Kasumi-1 (cell line): ENCODE results near the gene TET2.
"Not testable (repeated sequence)": the region's sequence is repeated elsewhere in the genome, so short reads cannot be mapped to it uniquely, and the experiment has no call there.

ENCODE experiments used
- DNase-seq, 2 experiments: peaks; one replicate each; lab custom pipeline; 2025; lab: John Stamatoyannopoulos, UW

TET2 gene

DNA sequence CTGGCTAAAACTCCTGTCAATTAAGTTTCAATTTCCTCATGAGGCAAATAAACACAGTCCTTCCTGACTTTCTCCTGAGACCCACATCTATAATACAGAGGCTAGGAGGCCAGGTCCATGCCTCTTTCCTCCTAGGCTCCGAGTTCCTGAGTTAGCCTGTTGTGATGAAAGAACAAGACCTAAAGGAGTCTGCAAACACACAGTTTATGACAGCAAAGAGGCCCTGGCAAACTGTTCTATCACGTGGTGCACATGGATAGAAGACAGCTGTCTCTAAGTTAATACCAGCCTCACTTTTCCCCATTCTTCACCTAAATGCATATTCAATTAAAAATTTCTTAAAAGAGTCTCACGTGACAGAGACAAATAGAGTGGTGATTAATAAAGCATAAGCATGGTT is 145.2 kb downstream of the TET2 start:
- no peak for DNase-seq

DNA sequence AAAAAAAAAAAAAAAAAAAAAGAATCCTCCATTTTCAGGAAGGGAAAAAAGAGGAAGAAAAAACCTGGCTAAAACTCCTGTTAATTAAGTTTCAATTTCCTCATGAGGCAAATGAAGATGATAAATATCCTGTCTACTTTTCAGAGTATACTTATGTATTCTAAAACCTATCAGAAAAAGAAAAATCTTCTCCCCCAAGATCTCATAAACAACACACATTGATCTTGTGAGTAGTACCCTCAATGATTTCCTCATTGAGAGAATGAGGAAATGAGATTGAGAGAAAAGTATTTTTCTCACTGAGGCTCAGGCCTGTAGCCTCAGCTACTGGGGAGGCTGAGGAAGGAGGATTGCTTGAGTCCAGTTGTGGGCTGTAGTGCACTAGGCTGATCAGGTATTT is 146.7 kb downstream of the TET2 start:
- DNase-seq, result peak; percentile 9 to 12

DNA sequence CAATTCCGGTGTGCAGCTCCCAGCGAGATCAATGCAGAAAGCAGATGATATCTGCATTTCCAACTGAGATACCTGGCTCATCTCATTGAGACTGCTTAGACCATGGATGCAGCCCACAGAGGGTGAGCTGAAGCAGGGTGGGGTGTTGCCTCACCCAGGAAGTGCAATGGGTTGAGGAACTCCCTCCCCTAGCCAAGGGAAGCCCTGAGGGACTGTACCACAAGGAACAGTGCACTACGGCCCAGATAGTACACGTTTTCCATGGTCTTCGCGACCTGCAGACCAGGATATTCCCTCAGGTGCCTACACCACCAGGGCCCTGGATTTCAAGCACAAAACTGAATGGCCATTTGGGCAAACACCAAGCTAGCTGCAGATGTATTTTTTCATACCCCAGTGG is 150.0 kb downstream of the TET2 start:
- no peak for DNase-seq

DNA sequence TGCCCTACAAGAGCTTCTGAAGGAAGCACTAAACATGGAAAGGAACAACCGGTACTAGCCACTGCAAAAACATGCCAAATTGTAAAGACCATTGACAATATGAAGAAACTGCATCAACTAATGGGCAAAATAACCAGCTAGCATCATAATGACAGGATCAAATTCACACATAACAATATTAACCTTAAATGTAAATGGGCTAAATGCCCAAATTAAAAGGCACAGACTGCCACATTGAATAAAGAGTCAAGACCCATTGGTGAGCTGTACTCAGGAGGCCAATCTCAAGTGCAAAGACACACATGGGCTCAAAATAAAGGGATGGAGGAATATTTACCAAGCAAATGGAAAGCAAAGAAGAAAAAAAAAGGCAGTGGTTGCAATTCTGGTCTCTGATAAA is 152.4 kb downstream of the TET2 start:
- DNase-seq, result not testable (repeated sequence)

DNA sequence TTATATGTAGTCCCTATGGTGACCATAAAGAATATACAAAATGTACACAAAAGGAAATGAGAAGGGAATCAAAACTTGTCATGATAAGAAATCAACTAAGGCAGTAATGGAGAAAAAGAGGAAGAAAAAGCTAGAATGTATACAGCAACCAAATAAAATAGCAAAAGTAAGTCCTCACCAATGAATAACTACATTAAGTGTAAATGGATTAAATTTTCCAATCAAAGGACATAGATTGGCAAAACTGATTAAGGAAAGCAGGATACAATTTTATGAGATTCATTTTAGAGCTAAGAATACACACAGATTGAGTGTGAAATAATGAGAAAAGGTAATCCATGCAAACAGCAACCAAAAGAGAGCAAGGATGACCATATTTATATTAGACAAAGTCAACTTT is 157.4 kb downstream of the TET2 start:
- no peak for DNase-seq

DNA sequence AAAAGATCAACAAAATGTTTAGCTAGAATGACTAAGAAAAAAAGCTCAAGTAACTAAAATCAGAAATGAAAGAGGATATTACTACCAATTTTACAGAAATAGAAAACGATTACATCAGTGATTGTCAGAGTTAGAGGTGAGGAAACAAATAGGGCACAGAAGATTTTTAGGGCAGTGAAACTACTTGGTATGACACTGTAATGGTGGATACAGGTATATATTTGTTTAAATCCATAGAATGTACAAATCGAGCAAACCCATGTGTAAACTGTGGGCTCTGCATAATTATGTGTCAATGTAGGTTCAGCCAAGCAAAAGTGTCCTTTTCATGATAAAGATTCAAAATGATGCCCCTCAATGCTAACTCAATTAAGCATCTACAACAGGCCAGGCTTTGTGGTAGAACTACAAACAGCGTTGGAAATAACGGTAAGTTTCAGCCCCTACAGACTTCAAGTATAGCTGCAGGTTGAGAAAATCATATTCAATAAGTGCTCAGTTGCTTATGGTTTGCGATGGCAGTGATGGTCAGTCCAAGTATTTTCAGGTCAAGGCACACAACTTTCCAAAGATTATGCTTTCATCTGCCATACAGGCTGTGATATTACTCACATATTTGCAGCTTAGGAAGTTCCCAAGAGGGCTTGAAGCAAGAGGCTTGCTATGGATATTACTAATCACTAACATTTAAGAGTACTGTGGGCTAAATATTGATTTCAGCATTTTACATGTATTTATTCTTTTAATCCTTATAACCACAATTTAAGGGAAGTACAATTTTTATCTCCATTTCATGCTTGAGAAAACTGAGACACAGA is 158.6 kb downstream of the TET2 start:
- DNase-seq, result no peak

DNA sequence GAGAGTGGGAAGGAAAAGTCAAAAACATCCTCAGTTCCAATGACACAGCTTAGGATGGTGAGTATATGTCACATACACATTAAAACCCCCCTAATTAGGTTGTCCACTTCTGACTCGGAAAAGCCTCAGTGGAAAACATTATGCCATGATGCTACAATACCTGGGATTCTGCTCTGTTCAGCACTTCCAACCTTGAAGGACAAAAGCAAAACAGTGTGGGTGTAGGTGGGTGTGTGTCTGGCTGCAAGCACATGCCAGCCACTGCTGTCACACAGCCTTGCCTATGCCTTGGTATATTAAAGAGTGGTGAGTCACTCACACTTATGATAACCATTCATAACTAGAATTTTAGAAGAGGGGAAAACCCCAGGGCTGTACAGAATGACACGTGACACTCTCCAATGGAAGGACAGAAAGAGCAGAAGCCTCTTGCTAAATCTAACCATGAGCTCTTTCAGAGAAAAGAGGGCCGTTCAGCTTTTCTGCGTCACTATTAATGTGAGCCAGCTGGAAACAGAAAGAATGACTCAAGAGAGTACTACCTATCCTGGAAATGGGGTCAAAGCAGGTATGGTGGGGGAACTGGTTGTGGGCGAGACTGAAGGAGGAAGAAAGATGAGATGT is 159.6 kb downstream of the TET2 start:
- no peak for DNase-seq

DNA sequence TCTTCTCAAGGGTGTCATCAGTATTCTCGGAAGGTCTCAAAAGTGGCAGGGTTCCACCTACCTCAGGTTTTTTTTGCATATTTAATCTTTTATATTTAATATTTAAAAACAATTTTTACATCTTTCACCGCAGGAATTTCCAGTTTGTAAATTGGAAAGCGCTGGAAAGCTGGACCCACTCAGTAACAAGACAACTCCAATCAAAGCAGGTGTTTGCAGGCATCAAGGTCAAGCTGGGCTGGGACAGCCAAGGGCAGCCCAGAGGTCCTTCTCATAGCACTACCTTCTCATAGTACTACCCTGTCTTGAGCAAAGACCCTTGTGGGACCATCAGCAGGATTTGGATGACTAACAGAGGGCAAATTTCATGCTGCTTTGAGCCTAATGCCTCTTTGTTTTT is 160.1 kb downstream of the TET2 start:
- no peak for DNase-seq

DNA sequence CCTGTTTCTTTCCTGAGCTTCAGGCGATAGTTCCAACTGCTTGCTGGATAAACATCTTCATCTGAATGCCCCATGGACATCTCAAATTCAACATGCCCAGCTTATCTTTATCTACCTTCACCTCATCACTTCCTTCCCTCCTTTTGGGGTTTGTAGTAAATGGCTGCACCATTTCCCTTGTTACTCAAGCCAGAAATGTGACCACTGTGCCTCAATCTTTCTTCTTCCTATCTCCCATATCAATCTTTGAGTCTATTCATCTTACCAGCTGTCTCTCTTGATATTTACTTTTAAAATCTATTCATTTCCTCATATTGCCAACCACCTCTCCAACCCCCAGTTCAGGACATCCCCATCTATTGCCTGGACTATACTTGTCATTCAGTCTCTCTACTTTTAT is 171.8 kb downstream of the TET2 start:
- no peak for DNase-seq

DNA sequence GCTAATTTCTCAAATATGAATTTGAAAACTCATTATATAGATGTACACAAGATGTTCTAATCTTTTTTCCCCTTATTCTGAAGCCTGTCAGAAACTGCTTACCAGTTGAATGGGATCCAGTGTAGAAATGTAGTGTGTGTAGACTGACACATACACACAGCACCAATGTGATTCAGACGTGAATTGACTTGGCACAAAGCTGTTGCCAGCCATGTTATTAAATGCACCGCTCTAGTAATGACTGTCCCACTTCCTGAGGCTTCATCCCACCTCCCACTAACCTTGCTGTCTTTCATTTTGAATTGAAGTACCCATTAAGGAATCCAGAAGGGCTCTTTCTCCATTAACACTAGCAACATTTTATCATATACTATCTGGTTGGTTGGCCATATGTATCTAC is 180.5 kb downstream of the TET2 start:
- DNase-seq, result no peak

DNA sequence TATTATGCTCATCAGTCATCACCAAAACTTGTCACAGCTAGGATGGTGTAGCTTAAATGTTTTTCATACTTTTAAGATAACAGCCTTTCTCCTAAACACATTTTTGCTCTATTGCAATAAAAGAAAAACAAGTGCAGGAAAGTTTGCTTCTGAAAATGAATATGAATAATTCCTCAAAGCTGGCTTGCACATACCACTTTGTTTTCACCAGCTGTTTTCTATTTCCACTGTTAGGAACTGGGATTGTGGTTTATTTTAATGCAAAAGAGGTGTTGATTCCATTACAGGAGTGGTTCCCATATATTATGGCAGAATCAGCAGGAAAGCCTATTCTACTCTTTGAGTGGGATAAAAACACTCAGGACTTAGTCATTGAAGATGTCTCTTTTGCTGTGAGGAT is 181.3 kb downstream of the TET2 start:
- DNase-seq, result no peak

DNA sequence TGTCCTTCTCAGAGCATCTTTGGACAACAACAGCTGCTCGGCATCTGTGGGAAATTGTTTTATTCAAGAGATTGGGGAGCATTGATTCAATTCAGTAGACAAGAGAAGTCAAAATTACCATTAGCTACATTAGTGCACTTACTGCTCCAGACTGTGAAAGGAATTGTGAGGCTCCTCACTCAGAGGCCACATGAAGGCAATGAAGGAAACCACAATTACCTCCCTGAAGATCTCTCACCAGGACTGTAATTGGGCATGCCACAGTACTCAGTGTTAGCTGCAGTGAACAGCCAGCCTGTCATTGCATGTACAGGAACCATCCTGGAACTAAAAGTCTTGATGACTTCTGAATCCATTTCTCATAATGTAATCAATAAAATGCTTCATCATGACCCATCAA is 182.4 kb downstream of the TET2 start:
- peak; percentile 24 to 32 for DNase-seq
